T47D (cell line): ENCODE results near the gene REV1.
"Not testable (repeated sequence)": the region's sequence is repeated elsewhere in the genome, so short reads cannot be mapped to it uniquely, and the experiment has no call there.

ENCODE experiments used
- DNase-seq, 2 experiments: peaks; one replicate each; pipeline versions ENCODE4 v3.0.0 to v3.0.0-alpha.2; 2011 to 2012; ENCODE audit warnings: low read depth in 1 of 2, low spot score in 1 of 2
- JUND ChIP-seq: IDR thresholded peaks from 2 replicates; pipeline ENCODE4 v1.6.1; 2012; ENCODE audit warnings: low read depth
- in situ Hi-C: cut with HindIII; loops from 2 replicates; pipeline ENCODE4 v1.10.0; 2016; ENCODE audit warnings: low sequenced_read_pairs, low pct_unique_long_range_greater_than_20kb

Gene REV1

DNA sequence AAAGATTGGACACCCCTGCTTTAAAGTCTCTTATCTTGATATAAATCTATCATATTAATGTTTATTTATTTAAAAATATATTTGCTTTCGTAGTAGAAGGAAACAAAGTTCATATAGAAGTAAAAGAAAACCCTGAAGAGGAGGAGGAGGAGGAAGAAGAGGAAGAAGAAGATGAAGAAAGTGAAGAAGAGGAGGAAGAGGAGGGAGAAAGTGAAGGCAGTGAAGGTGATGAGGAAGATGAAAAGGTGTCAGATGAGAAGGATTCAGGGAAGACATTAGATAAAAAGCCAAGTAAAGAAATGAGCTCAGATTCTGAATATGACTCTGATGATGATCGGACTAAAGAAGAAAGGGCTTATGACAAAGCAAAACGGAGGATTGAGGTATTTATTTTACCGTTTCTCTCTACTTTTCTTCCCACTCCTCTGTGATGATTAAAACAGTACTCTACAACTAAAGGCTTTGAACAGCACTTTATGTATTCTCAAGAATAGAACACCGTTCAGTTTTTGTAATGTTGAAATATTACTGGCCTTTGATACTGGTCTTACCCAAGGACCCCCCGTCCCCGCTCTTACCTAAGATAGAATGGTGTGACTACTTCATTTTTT, 113.5 kb downstream of the REV1 start:
- in situ Hi-C loops, result no loop called here
- TF ChIP-seq JUND, result no peak
- no peak for DNase-seq

GRCh38 chr2:99374747-99375146, 115.1 kb downstream of the REV1 start:
- TF ChIP-seq JUND, result no peak
- in situ Hi-C loops, result no loop called here
- no peak for DNase-seq

DNA sequence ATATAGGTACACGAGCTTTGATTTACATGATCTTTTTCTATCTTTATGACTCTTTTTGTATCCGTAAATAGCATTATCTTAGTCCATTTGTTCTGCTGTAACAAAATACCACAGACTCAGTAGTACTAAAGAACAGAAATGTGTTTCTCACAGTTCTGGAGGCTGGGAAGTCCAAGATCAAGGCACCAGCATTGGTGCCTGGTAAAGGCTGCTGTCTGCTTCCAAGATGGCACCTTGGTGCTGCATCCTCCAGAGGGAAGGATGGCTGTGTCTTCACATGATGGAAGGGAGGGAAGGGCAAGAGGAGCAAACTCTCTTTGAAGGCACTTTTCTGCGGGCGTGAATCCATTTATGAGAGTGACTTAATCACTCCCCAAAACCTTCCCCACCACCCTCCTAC, 116.7 kb downstream of the REV1 start:
- DNase-seq, result no peak
- in situ Hi-C loops, result no loop called here
- TF ChIP-seq JUND, result no peak

DNA sequence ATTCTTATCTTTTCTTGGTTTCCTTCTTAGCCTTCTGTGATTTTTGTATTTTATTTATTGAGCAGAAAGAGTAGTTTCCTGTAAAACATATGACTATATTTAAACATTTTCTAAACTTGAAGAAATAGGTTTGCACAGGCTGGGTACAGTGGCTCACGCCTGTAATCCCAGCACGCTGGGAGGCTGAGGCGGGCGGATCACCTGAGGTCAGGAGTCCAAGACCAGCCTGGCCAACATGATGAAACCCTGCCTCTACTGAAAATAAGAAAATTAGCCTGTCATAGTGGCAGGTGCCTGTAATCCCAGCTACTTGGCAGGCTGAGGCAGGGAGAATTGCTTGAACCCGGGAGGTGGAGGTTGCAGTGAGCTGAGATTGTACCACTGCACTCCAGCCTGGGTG, 121.0 kb downstream of the REV1 start:
- DNase-seq, in situ Hi-C loops: not testable (repeated sequence)

DNA sequence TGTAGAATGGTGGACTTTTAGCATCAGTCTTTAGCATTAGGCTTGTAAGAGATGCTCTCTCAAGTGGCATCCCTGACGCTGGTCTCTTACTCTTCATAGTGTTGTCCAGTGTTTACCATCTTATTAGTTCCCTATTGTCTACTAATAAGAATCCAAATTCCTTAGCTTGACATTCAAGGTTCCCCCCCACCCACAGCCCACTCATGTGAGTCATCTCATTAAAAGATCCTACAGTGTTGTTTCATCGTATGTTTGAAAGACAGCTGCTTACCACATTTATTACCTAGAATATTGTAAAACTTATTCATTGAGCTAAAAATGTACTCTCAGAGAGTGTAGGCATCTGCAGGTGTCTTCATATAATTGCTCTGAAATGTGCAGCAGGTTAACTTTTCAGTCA, 124.2 kb downstream of the REV1 start:
- in situ Hi-C loops, result no loop called here
- no peak for TF ChIP-seq JUND
- DNase-seq, result no peak

DNA sequence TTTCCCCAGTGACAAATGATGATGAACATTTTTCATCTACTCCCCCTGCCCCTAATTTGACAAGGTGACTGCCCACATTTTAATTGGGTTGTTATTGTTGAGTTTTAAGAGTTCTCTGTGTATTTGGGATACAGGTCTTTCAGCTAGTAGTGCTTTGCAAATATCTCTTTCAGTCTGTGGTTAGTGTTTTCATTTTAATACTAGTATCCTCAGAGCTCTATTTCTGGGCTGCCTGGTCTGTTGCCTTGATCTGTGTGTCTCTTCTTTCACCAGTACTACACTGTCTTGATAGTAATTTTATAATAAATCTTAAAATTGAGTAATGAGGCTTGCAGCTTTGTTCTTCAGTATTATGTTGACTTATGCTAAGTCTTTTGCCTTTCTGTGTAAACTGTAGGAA, 133.0 kb downstream of the REV1 start:
- in situ Hi-C loops, result no loop called here
- TF ChIP-seq JUND, result no peak
- DNase-seq, result no peak

- DNase-seq, in situ Hi-C loops: not testable (repeated sequence)
These were observed 135.0 kb downstream of the REV1 start for GRCh38 chr2:99354825-99355224.

GRCh38 chr2:99354070-99354469, 135.7 kb downstream of the REV1 start:
- TF ChIP-seq JUND, result no peak
- no peak for DNase-seq
- in situ Hi-C loops, result no loop called here
